PFSK-1 (cell line): ENCODE results near the gene MAGEA8.
"Not testable (repeated sequence)": the region's sequence is repeated elsewhere in the genome, so short reads cannot be mapped to it uniquely, and the experiment has no call there.

Experiments used
- FOXP2 ChIP-seq: optimal IDR thresholded peaks from 2 replicates; pipeline ENCODE3; 2011; ENCODE audit warnings: borderline replicate concordance, control low read depth, inconsistent platforms; ENCODE audit not compliant: insufficient read depth; ENCODE audit errors: extremely low read length, extremely low read depth
- POLR2AphosphoS5 ChIP-seq: IDR thresholded peaks from 2 replicates; pipeline ENCODE4 v1.6.1; 2012; ENCODE audit warnings: low read depth, mild to moderate bottlenecking, control low read depth, low read length, moderate library complexity
- SIN3A ChIP-seq: IDR thresholded peaks from 2 replicates; pipeline ENCODE4 v1.6.1; 2012; ENCODE audit warnings: mild to moderate bottlenecking, low read length, moderate library complexity, borderline replicate concordance; ENCODE audit not compliant: insufficient read depth

The MAGEA8 gene

GRCh38 chrX:149929400-149929799, 48.4 kb downstream of the MAGEA8 start, which contains the start of gene HSFX4:
TSS of gene HSFX4 (plus strand) at chrX:149929573. CDS start at chrX:149929645, 72 bp downstream.
- TF ChIP-seq SIN3A, FOXP2, POLR2AphosphoS5: not testable (repeated sequence)
